ENCODE results near the gene SLC35D2.

Gene SLC35D2

GRCh38 chr9:96418920-96419690 lies 35.6 kb upstream of the SLC35D2 start:
- Histone ChIP-seq H3K79me2 (no peaks in the 10 kb centered on the region), H3K4me3 (ENCODE audit: low read depth, low read length) (peak overlapping the region; percentile 81), H3K9ac (no peak overlapping the region), H3K9me3 (ENCODE audit: control insufficient read depth, low read length) (no peaks in the 10 kb centered on the region), H3K27me3 (ENCODE audit: control insufficient read depth, insufficient read depth, low read length) (no peaks in the 10 kb centered on the region), H3K27ac (peak overlapping the region; percentile 91), H3K36me3 (ENCODE audit: control insufficient read depth, insufficient read depth, low read length) (no peaks in the 10 kb centered on the region), H3K4me2 (ENCODE audit: low read length) (peak overlapping the region; percentile 97), H3K4me1 (peaks cover 6% of the 10 kb centered on the region), H2AFZ (peak overlapping the region; percentile 95)
- no peak for TF ChIP-seq CTCF (IDR thresholded peaks at IDR 0.05)

GRCh38 chr9:96418083-96418919 lies 34.8 kb upstream of the SLC35D2 start, which contains the start of gene ZNF367:
Gene ZNF367, minus strand, starts transcription at chr9:96418370. Its CDS starts 338 bp downstream, at chr9:96418032.
- H3K27ac ChIP-seq, result peak within 1 kb of the TSS; percentile 91

GRCh38 chr9:96417661-96418082 lies 34.2 kb upstream of the SLC35D2 start:
- H3K4me2 ChIP-seq (ENCODE audit: low read length), result peak overlapping the region; percentile 93

More at GRCh38 chr9:96418083-96418919, 34.8 kb upstream of the SLC35D2 start, which contains the start of gene ZNF367:
- peak within 1 kb of the TSS; percentile 81 for H3K4me3 ChIP-seq (ENCODE audit: low read depth, low read length)
- peak within 1 kb of the TSS; percentile 97 for H3K4me2 ChIP-seq (ENCODE audit: low read length)
- no peak for TF ChIP-seq CTCF (IDR thresholded peaks at IDR 0.05)
- H3K36me3 ChIP-seq (ENCODE audit: control insufficient read depth, insufficient read depth, low read length), result no peaks in the 10 kb centered on the region
- no peak within 1 kb of the TSS for H3K9ac ChIP-seq
- H3K79me2 ChIP-seq, result no peaks in the 10 kb centered on the region
- H2AFZ ChIP-seq, result peak within 1 kb of the TSS; percentile 95
- peaks cover 6% of the 10 kb centered on the region for H3K4me1 ChIP-seq
- no peaks in the 10 kb centered on the region for H3K27me3 ChIP-seq (ENCODE audit: control insufficient read depth, insufficient read depth, low read length)
- H3K9me3 ChIP-seq (ENCODE audit: control insufficient read depth, low read length), result no peaks in the 10 kb centered on the region

DNA sequence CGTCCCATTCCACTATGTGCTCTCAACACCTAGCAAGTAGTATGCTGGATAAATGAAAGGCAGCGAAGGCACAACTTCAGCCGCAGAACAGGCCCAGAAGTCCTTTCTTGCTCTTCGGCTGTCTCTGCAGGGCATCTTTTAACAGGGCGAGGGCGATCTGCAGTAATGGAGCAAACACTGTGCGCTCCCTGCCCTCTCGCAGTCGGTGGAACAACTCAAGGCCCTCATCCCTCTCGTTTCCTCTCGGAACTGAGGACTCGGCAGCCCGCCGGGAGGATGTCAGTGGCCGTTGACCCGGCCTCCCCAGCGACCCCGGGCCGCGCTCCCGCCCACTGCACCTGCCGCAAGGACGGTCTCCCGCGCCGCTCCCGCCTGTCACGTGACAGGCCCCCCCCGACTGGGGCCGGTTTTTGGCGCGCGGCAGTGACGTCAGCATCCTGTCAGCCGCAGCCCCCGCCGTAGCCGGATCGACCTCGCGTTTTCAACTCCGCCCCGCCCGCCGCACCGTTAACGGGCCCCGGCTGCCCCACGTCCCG lies 33.6 kb upstream of the SLC35D2 start:
- Histone ChIP-seq H3K27ac (peak overlapping the region; percentile 76), H3K4me2 (ENCODE audit: low read length) (peak overlapping the region; percentile 75)
- TF ChIP-seq CTCF (IDR thresholded peaks at IDR 0.05), result no peak

More at GRCh38 chr9:96417661-96418082, 34.2 kb upstream of the SLC35D2 start:
- no peaks in the 10 kb centered on the region for H3K9me3 ChIP-seq (ENCODE audit: control insufficient read depth, low read length)
- H3K79me2 ChIP-seq, result no peaks in the 10 kb centered on the region
- H3K27ac ChIP-seq, result peak overlapping the region; percentile 60
- H3K4me3 ChIP-seq (ENCODE audit: low read depth, low read length), result peak overlapping the region; percentile 81
- peaks cover 6% of the 10 kb centered on the region for H3K4me1 ChIP-seq
- no peak for TF ChIP-seq CTCF (IDR thresholded peaks at IDR 0.05)
- no peaks in the 10 kb centered on the region for H3K27me3 ChIP-seq (ENCODE audit: control insufficient read depth, insufficient read depth, low read length)
- no peaks in the 10 kb centered on the region for H3K36me3 ChIP-seq (ENCODE audit: control insufficient read depth, insufficient read depth, low read length)
- no peak overlapping the region for H3K9ac ChIP-seq
- peak overlapping the region; percentile 95 for H2AFZ ChIP-seq

More for the DNA sequence above, 33.6 kb upstream of the SLC35D2 start:
- Histone ChIP-seq H3K27me3 (ENCODE audit: control insufficient read depth, insufficient read depth, low read length) (no peaks in the 10 kb centered on the region), H3K4me3 (ENCODE audit: low read depth, low read length) (peak overlapping the region; percentile 69), H2AFZ (peak overlapping the region; percentile 91), H3K9ac (no peak overlapping the region), H3K36me3 (ENCODE audit: control insufficient read depth, insufficient read depth, low read length) (no peaks in the 10 kb centered on the region), H3K9me3 (ENCODE audit: control insufficient read depth, low read length) (no peaks in the 10 kb centered on the region), H3K4me1 (peaks cover 6% of the 10 kb centered on the region), H3K79me2 (no peaks in the 10 kb centered on the region)

All from parathyroid adenoma (tissue), 2 donors.